Astrocyte of the hippocampus (primary cell): ENCODE results near the gene KIF17.
"Not testable (repeated sequence)": the region's sequence is repeated elsewhere in the genome, so short reads cannot be mapped to it uniquely, and the experiment has no call there.

Source experiments
- DNase-seq: peaks from one replicate; pipeline ENCODE4 v3.0.0; 2011; ENCODE audit warnings: low read depth, low spot score

KIF17 gene

DNA sequence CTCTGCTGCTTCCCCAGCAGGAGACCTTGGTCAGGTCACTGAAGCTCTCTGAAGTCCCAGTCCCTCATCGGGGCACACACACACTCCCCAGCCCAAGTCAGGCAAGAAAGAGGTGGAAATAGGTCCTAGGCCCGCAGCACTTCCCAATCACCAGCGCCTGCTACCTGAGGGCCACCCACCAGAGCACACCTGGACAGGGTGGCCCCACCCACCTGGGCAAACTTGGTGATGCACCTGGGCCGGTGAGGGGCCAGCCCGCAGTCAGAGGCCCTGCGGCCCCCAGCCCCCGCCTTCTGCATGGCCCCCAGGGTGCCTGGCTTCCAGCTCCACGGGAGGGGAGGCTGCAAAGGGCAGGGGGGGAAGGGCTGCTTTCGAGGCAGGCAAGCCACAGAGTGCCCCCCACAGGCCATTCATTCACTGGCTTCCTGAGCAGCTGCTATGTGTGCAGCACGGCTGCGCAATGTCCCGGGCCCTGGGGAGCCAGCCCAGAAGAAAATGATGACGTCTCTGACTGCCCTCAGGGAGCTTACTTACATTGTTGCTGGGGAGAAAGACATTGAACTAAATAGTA, 10.0 kb upstream of the KIF17 start:
- no peak for DNase-seq

DNA sequence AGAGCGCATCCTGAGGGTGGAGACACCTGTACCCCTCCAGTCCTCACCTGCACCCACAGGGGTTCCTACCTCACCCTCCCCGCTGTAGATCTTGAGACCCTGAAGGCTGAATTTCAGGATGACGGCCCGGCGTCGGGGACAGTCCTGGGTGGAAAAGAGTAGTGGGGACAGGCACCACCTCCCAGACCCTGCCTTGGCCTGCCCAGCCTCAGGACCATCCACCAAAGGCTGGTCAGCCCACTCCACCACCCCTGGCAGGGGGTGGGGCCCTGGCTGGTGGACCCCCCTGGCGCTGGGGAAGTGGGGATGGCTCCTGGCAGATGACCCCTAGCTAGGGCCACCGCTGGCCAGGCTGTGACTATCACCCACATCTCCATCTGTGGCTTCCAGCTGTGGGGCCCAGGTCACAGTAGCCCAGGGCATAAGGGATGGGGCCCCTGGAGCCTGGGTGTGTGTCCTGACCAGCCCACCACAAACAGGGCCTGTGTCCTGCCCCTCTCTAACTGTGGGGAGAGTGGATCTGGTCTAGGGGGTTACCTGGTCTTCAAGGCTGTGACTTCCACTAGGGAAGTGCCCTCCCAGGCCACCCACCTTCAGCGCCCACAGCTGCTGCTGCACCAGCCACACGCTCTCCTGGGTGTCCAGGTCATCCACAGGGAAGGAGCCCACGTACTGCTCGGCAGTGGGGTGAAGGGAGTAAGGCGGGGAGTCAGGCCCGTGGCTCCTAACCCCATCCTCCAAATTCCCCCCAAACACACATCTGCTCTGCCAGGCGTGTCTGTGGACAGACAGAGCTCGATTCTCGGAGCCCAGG, 9.3 kb upstream of the KIF17 start:
- DNase-seq: no peak

DNA sequence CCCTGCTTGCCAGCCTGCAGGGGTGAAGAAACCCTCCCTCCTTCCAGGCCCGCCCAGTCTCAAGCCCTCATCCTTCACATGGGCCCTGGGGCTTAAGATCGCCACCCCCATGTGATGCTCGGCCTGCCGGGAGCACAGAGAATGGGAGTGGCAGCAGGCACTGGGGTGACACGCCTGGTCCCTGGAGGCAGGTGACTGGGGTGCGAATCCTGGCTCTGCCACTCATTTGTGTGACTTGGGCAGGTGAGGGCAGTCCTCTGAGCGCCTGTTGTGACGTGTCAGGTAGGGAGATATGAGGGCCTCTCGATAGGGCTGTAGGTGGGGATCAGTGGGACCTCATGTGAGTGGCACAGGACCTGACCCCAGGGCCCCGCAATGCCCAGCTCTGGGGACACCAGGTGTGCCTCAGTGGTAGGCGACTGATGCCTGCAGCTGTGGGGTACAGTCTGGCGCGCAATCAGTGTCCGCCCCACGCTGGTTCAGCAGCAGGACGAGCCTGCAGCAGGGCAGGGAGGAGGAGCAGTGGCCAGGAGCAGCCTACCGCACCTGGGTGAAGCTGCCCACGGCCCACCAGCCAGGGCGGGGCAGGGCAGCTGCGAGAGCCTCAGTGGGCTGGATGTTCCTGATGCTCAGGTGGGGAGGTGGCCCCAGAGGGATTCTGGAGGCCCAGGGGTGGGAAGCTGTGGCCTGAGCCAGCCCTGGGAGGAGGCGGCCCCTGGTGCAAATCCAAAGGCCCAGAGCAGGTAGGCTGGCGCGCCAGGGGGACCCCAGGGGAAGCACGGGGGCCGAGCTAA, 8.5 kb upstream of the KIF17 start:
- DNase-seq: no peak

DNA sequence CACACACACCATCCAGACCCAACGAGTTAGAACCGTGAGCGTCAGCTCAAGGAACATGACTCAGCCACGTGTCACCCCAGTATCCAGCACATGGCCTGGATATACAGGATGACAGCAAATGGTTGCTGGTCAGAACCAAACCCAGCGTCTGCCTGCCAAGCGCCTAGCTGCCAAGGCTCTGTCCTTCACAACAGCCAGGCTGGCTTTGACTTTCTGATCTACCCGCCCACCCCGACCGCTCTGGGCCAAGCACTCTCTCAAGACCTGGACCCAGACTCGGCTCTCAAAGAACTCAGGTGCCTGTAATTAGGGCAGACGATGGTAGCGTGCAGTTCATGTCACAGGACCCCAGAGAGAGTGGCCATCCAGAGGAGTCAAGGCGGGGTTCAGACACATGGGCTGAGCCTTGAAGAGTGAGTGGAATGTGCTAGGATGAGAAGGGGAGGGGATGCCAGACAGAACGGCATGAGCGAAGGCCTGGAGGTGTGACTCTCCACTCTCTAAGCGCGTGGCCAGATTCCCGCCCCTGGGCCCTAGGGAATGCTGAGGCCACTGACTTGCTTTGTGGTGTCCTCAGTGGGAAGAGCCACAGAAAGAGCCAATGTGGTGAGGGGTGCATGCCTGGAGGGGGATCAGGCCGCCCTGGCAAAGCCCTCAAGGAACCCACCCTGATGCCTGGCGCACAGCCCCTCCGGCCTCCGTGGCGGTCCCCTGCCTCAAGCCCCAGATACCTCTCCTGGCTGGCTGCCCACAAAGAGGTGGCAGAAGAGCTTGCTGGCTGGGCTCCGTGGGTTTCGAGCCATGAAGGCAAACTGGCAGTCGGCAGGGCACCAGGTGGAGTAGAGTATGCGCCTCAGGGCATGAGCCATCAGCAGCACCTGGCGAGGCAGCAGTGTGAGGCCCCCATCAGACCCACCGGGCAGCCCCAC, 7.6 kb upstream of the KIF17 start:
- peak; percentile 55 for DNase-seq

DNA sequence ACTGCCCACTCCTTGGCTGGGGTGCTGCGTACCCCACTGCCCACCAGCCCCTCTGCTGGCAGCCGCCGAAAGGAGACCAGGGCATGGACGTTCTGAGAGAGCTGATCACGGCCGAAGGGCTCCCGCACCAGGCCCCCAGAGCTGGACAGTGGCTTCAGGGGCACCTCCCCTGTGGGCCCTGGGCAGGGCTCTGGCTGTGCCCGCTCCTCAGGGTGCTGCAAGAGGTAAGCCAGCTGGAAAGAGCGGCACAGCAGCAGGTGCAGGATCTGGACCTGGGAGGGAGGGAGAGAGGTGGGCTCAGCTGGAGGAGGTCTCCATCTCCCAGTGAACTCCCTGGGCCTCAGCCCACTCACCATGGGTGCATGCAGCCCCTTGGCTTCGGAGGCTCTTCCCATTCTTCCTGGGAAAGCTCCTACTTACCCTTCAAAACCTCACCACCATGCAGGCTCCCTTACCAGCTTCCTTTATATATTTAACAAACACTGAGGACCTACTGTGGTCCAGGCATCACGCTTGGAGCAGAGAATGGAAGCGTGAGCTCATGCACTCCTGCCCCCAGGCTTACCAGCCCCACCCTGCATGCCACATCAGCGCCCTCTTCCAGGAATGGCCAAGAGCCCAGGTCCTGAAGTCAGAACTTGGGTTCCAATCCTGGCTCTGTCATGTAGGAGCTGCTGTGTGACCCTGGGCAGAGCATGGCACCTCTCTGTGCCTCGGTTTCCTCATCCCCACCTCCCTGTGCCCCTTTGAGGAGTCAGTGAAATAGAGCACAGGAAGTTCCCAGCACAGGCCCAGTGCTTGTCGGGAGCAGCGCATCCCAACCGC, 6.8 kb upstream of the KIF17 start:
- no peak for DNase-seq

DNA sequence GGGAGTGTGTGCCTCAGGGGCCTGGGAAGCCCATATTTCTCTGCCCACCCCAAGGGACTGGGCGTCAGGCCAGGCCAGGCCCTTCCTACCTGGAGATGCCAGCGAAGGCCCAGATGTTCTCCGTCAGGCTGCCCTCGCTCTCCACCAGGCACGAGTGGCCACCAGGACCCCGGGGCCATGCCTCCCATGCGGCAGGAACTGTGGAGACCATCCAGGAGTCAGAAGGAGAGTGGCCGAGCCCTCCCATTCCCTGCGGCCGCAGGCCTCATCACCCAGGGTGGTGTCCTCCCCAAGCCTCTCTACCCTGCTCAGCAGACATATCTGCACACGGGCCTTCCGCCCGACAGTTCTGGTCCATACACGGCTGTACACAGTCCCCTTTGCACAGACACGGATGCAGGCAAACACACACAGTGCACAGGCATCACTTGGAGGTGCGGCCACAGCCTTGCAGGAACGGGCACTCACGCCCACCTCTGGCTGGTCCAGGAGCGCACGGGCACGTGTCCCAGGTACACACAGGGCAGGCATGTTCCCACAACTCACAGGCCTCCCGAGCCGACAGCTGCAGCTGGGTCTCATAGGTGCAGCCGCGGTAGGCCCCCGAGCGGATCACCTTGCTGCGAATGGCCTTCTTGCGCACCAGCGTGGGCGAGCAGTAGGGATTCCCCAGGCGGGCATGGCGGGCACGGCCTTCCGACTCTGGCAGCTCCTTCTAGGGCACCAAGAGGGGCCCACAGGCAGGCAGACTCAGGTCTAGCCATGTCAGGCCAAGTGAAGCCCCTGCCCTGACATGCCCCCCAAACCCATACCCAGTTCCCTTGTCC, 5.9 kb upstream of the KIF17 start:
- no peak for DNase-seq

DNA sequence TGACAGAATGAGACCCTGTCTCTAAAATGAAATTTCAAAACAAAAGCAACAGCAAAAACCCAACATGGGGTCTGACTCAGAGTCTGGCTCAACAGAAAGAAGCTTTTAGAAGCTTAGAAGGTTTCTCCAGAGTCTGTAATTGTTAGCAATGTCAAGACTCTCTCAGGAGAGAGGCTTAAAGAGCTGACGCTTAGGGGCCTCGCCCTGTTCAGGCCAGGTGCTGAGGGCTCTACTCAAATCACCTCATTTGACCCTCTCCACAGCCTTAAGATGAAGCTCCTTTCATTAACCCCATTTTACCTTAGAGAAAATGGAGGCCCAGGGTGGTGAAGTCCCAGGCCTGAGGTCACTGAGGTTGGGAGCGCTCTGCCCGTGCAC, 5.3 kb upstream of the KIF17 start:
- DNase-seq: no peak

DNA sequence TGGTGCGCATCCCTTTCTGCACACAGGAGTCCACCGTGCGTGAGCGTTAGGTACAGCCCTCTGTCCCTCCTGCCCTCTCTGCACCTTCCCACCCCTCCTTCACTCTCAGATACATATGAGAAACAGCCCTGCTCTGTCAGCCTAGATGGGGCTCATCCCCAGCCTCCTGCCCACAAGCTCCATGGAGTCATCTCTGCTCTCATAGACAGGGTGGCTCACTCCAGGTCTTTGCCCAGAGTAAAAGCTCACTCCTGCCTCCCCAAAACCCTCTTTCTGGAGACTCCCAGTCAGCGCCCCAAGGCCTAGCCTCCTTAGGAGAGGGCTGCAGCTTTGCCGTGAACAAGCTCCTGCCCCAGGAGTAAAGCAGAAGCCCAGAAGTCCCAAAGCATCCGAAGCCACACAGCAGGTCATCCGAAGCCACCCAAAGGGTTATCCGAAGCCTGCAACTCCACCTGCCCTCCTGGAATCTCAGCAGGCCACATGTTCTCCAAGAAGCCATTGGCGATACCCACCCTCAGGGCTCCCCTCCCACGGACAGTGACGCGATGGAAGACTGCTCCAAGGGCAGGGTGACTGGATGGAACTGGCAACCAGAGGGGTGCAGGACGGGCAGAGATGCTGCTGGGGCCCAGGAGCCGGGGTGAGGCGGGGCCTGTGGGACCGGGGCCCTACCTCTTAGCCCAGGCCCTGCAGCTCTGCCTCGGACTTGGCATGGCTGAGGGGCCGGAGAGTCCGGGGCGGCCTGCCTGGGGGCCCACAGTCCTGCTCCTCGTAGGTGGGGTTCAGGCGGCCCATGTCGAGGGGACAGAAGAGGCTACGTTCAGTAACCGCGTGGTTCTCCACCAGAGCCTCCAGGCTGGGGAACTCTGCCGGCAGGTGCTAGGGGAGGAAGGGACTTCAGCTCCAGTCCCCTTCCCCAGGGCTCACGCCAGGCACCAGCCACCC, 3.6 kb upstream of the KIF17 start:
- DNase-seq: no peak

DNA sequence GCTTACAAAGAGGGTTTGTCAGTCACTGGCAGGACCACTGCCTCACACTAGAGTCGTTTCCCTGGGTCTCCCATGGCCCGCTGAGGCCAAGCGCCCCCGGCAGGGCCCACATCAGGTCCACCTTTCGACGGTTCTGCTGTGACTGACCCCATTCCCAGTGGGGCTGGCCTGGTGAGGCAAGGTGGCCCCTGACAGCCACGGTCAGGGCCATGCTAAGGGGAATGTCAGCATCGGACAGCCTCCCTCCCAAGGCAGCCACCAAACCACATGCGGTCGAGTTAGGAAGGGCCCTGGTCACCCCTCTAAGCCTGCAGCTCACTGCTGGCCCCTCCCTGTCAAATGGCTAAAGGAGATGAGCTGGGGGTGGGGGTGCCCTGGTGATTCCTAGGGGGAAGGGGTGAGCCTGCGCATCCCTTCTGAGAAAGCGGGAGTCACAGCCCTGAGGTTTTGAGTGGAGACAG, 2.9 kb upstream of the KIF17 start:
- no peak for DNase-seq

DNA sequence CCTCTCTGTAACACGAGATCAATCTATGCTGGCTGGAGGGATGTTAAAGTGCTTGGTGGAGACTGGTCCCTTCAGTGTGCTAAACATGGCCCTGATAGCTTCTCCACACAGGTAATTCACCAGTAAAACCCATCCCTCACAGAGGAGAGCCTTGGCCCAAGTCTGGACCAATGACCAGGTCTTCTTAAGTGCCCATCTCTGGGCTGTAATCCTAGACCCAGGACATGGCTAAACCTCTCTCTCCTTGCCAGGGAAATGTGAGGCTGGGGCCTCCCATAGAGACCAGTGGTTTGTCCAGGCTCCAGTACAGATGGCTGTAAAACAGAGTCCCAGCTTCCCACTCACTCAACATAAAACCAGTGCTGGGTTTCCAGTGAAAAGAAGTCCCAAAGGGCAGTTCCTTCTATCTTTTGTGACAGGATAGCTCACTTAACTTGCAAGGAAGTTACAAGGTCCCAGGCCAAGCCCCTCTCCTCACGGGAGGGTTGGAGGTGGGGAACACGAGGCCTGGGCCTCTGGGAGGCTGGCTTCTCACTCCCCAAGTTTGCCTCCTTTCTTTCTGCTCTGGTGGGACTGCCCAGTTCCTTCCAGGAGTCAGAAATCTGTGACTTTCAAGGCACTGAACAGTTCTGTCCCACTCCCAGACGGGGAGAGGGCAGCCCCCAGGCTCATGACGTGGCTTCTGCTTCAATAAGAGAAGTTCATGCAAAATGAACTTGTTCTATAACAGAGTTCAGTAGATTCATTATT, 2.2 kb upstream of the KIF17 start:
- DNase-seq: no peak

DNA sequence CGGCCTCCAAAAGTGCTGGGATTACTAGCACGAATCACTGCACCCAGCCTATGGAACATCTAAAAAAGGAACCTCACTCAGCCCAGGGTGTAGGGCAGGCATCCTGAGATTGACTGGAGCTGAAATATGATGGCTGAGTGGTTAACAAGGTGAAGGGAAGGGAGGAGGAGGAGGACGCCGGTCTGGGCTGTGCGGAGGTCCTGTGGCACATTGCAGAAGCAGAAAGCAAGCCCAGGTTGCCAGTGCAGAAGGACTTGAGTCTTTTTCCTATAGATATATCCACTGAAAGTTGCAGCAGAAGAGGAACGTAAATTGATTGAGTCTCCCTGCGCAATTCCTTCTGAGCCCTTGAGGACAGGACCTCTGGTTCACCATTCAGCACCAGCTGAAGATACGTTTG, 1.5 kb upstream of the KIF17 start:
- no peak for DNase-seq

DNA sequence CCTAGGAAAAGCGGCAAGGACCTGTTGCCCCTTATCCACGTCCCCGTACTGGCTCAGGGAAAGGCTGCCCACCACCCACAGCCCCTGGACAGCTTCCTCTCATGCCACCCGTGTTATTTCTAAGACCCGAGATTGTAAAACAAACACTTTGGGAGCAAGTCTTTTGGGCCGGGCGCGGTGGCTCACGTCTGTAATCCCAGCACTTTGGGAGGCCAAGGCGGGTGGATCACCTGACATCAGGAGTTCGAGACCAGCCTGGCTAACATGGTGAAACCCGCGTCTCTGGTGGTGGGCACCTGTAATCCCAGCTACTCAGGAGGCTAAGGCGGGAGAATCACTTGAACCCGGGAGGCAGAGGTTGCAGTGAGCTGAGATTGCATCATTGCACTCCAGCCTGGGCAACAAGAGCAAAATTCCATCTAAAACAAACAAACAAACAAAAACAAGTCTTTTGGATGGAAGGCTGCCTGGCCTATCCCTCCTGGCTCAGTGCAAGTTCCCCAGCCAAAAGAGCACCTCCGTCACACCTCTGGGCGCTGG, 606 bp upstream of the KIF17 start:
- DNase-seq: not testable (repeated sequence)

DNA sequence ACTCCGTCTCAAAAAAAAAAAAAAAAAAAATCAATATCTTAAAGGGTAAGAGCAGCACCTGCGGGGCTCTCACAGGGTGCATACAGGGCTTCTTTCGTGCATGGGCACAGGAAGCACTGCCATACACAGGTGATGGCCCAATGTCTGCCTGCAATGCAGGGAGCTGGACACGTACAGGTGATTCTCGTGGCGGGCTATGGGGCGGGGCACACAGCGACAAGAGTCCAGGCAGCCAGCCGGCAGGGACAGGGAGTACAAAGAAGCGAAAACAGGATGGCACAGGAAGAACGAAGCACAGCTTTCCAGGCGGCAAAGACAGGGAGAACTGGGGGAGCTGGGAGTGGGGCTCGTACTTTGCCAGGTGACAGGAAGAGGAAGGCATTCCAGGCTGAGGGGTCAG, 1.6 kb downstream of the KIF17 start:
- DNase-seq: no peak

DNA sequence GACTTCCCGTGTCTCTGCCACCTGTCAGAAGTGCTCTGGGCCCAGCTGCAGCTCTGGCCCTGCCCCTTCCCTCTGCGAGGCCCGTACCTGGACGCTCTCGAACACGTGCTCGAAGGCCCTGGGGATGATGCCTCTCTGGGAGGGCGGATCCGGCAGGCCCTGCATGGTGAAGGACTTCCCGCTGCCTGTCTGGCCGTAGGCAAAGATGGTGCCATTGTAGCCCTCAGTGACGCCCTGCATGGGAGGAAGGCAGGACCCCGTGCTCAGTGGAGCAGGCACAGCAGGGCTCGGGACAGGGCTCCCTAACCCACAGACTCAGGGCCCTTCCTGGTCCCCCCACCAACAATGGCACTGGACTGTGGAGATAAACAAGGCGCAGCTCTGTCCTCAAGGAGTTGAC, 2.4 kb downstream of the KIF17 start:
- no peak for DNase-seq

DNA sequence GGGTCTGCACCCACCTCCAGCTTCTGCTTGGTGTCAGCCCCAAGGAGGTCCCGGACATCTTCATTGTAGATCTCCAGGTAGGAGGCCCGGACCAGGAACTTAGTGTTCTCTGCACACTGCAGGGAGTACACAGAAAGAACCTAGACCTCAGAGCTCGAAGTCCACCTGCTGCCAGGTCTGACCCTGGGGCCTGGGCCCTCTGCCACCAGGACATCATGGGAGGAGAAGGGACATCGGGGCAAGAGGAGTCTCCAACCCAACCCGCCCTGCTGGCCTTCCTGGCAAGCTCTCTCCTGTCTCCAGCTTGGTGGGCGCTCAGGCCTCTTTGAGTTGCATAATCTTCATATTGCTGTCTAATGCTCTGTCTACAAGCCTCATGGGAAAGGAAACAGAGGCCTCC, 4.4 kb downstream of the KIF17 start:
- DNase-seq: no peak

DNA sequence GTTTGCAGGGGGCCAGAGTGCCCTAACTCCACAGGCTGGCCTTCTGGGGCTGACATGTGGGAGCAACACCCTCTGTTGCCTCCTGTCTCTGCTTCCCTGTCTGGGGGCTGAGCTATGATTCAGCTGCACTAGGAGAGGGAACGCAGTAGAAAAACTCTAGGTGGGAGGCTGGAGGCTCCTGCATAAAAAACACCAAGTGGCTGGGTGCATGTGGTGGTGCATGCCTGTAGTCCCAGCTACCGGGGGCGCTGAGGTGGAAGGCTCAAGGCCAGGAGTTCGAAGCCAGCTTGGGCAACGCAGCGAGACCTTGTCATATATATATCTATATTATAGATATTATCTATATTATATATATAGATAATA, 5.6 kb downstream of the KIF17 start:
- DNase-seq: no peak

DNA sequence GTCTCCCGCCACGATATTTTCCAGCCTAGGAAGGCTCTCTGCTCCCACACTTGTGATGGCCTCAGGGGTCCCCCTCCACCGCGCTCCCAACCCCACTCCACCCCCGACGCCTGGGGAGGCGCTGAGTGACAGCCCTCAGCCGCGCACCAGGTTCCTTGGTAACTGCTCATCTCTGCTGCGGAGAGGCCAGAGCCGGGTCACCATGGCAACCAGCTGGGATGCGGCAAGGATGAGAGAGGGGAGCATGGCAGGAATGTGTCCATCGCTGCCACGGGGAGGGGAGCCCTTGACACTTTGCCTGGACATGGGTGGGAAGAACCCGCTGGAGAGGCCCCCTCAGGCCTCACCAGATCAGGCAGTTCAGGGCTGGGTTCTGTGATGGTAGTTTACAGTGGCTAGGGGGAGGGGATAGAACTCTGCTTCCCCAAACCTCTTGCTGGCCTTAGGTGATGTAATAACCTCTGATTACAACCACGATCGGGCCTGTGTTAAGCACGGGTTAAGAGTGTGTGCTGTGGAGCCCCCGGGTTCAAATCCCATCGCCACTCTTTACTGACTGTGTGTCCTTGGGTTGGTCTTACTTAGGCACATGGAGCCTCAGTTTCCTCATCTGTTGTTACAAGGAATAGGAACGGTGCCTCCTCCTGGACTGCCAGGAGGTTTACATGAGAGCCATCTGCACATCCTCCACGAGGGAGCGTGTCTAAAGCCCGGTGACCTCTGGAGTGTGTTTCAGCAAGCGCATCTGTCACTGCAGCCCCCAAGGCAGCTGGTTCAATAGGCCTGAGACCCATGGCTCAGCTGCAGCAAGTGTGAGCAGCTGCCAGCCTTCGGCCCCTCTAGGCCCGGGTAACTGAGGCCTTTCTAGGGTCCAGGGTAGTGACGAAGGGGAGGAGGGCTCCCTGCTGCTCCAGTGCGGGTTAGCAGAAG, 6.3 kb downstream of the KIF17 start:
- no peak for DNase-seq
